Measurements from ENCODE around the gene KIAA0825. TPM values are rescaled to one million over a fixed set of nuclear protein-coding genes. Genes with fewer than 3 reads are reported as not detected.

The KIAA0825 gene
- total and polyA plus RNA-seq, 2 of the 8 experiments (the other 6 are each of a cell fraction or from before 2014, with no cell fraction given) = 0.60 to 1.0 TPM

Other genes starting within 250 kb of the KIAA0825 start
- gene SLF1, start 65 bp upstream of the KIAA0825 start, total RNA-seq (2021; fragmentation: NEBNext Ultra II Directional; extraction: Animal tissue kit (Norgen Biotek cat#: 25700)) = 13.0 and 15.7 TPM in 2 replicates
- 2.3 and 4.8 TPM in 2 replicates for gene SLF1, start 65 bp upstream of the KIAA0825 start, polyA plus RNA-seq (2011; rRNA removed)